Lung (tissue), 12 donors: Measurements from ENCODE around the gene ULBP2. TPM values are rescaled to one million over a fixed set of nuclear protein-coding genes. Genes with fewer than 3 reads are reported as not detected.
"Not testable (repeated sequence)": the region's sequence is repeated elsewhere in the genome, so short reads cannot be mapped to it uniquely, and the experiment has no call there.

Experiments used
- ATAC-seq: fragments of 200-7000 bp; cut with Tn5 transposase; one replicate; pipeline ENCODE4 v1.9.1; 2020; ENCODE audit warnings: moderate number of reproducible peaks; ENCODE audit not compliant: insufficient read depth, low FRiP score
- DNase-seq, 3 donors: peaks; one replicate each; pipeline ENCODE4 v3.0.0-alpha.2; 2013 to 2017
- H3K27ac ChIP-seq, 2 donors: one replicate each; pipeline ENCODE4 v1.5.1; 2013; ENCODE audit warnings: mild to moderate bottlenecking in 2 of 2, moderate library complexity in 2 of 2, control low read depth in 1 of 2, inconsistent platforms in 1 of 2, low read depth in 1 of 2, low read length in 1 of 2
- H3K27me3 ChIP-seq, 3 donors: one replicate each; pipeline ENCODE4 v1.5.1; 2013; ENCODE audit warnings: low read length in 2 of 3; ENCODE audit not compliant: control insufficient read depth in 3 of 3, insufficient read depth in 3 of 3
- H3K36me3 ChIP-seq, 4 donors: one replicate each; pipeline ENCODE4 v1.5.1; 2013; ENCODE audit warnings: low read length in 4 of 4, mild to moderate bottlenecking in 1 of 4, moderate library complexity in 1 of 4; ENCODE audit not compliant: control insufficient read depth in 4 of 4, insufficient read depth in 4 of 4
- H3K4me1 ChIP-seq, 5 donors: one replicate each; pipeline ENCODE4 v1.5.1; 2013; ENCODE audit warnings: low read length in 5 of 5, mild to moderate bottlenecking in 2 of 5, moderate library complexity in 1 of 5; ENCODE audit not compliant: control insufficient read depth in 5 of 5, insufficient read depth in 5 of 5
- H3K4me3 ChIP-seq: one replicate; pipeline ENCODE4 v1.5.1; 2013; ENCODE audit warnings: mild to moderate bottlenecking, control low read depth, moderate library complexity
- H3K9ac ChIP-seq, 2 donors: one replicate each; pipeline ENCODE4 v1.5.1; 2013; ENCODE audit warnings: low read length in 2 of 2, control low read depth in 1 of 2; ENCODE audit not compliant: insufficient read depth in 1 of 2
- H3K9me3 ChIP-seq, 4 donors: one replicate each; pipeline ENCODE4 v1.5.1; 2013; ENCODE audit warnings: low read length in 3 of 4, mild to moderate bottlenecking in 1 of 4, moderate library complexity in 1 of 4; ENCODE audit not compliant: control insufficient read depth in 4 of 4, insufficient read depth in 3 of 4
- WGBS, 2 donors: extraction: QIAGEN DNeasy Blood & Tissue Kit; methylation state at CpG; one replicate each; pipeline ENCODE4 v1.1.7; 2013; 5-methylcytosine and 5-hydroxymethylcytosine counted together
- polyA plus RNA-seq, 2 donors: library from polyadenylated mRNA; stranded (reverse); fragments of 200-250 nt; gene quantifications; one replicate each; pipeline ENCODE4 v1.2.1, GENCODE V29; 2013
- total RNA-seq, 2 donors: library from RNA; depleted of rRNA in 1 of 2; stranded (reverse); fragments of >200 nt in 1 of 2; gene quantifications; one replicate each; pipeline ENCODE4 v1.2.1, GENCODE V29; 2014 to 2021
- TF ChIP-seq, protein P1 (sequence below): IDR thresholded peaks from 2 replicates; pipeline ENCODE4 v1.5.1; 2012; ENCODE audit warnings: mild to moderate bottlenecking; ENCODE audit errors: control extremely low read depth, extremely low read depth
- donor health status: control.
- donor health status: control.
- donor health status: Bipolar disorder and iron deficiency.
- donor health status: healthy.
- donor health status: DM: yes; HTN: yes; CAD: no.

ULBP2 gene
- total and polyA plus RNA-seq, 4 donors, result 1.2 to 6.2 (median 2.7) TPM

DNA sequence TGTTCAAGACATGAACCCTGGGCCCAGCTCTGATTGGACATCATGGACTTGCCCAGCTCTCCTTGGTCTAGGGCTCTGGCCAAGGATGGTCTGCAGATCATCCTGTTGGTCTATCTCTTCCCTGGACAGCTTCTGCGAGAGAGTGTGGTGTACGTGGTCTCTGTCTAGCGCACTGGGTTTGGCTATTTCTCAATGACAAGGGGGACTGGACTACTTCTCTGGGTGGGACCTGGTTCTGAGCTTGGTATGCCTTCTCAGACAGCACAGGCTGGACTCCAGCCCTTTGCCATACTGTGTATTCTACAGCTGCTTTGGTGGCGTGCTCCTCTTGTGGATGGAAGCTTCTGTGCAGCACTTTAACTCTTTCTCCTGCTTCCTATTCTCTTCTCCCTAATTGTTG, 35.4 kb upstream of the ULBP2 start:
- Histone ChIP-seq H3K27ac (no peak overlapping the region), H3K9me3 (peaks cover 0 to 8% (median 0%) of the 10 kb centered on the region in 4 donors), H3K27me3 (no peaks in the 10 kb centered on the region), H3K4me3 (no peak overlapping the region), H3K9ac (no peak overlapping the region), H3K4me1 (peaks cover 0 to 4% (median 0%) of the 10 kb centered on the region in 5 donors), H3K36me3 (no peaks in the 10 kb centered on the region)
- TF ChIP-seq, protein P1, sequence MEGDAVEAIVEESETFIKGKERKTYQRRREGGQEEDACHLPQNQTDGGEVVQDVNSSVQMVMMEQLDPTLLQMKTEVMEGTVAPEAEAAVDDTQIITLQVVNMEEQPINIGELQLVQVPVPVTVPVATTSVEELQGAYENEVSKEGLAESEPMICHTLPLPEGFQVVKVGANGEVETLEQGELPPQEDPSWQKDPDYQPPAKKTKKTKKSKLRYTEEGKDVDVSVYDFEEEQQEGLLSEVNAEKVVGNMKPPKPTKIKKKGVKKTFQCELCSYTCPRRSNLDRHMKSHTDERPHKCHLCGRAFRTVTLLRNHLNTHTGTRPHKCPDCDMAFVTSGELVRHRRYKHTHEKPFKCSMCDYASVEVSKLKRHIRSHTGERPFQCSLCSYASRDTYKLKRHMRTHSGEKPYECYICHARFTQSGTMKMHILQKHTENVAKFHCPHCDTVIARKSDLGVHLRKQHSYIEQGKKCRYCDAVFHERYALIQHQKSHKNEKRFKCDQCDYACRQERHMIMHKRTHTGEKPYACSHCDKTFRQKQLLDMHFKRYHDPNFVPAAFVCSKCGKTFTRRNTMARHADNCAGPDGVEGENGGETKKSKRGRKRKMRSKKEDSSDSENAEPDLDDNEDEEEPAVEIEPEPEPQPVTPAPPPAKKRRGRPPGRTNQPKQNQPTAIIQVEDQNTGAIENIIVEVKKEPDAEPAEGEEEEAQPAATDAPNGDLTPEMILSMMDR, result no peak
- ATAC-seq (no peak), DNase-seq (no peak)
- 97 to 100% methylated on average over 4 of the region's 4 CpGs for WGBS, 2 donors

DNA sequence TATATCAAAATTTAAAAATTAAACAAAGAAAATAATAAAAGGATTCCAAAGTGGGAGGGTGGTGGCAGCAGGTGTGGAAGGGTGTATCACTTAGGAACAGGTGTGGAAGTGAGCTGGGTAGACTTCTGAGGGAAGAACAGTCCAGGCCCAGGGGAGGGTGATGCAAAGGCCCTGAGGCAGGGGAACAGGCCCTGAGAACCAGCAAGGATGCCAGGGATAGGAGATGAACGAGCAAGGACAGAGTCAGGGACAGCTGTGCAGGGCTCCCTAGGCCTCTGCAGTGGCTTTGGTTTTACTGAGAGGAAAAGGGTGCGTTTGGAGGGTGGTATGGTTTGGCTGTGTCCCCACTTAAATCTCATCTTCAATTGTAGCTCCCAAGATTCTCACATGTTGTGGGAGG, 34.5 kb upstream of the ULBP2 start:
- H3K9ac ChIP-seq, result no peak overlapping the region
- no peak overlapping the region for H3K27ac ChIP-seq
- no peak overlapping the region for H3K4me3 ChIP-seq
- TF ChIP-seq, protein P1, result no peak
- H3K36me3 ChIP-seq, result no peaks in the 10 kb centered on the region
- H3K9me3 ChIP-seq, result peaks cover 0 to 8% (median 0%) of the 10 kb centered on the region in 4 donors
- DNase-seq (no peak), ATAC-seq (no peak)
- H3K27me3 ChIP-seq, result no peaks in the 10 kb centered on the region
- WGBS, 2 donors, result 73 to 83% methylated on average over 2 of the region's 2 CpGs
- H3K4me1 ChIP-seq, result peaks cover 0 to 4% (median 0%) of the 10 kb centered on the region in 5 donors

DNA sequence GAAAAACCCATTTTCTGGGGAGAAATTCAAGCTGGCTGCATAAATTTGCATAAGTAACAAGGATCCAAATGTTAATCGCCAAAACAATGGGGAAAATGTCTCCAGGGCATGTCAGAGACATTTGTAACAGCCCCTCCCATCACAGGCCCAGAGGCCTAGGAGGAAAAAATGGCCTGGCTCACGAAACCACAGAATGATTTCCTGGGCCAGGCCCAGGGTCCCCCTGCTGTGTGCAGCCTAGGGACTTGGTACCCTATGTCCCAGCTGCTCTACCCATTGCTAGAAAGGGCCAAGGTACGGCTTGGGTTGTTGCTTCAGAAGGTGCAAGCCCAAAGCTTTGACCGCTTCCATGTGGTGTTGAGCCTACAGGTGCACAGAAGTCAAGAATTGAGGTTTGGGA, 33.3 kb upstream of the ULBP2 start:
- not testable (repeated sequence) for ATAC-seq, DNase-seq, H3K36me3 ChIP-seq, H3K9ac ChIP-seq, H3K27me3 ChIP-seq, H3K4me1 ChIP-seq, H3K27ac ChIP-seq, H3K9me3 ChIP-seq, H3K4me3 ChIP-seq
- 86 to 87% methylated on average over 4 of the region's 4 CpGs for WGBS, 2 donors

DNA sequence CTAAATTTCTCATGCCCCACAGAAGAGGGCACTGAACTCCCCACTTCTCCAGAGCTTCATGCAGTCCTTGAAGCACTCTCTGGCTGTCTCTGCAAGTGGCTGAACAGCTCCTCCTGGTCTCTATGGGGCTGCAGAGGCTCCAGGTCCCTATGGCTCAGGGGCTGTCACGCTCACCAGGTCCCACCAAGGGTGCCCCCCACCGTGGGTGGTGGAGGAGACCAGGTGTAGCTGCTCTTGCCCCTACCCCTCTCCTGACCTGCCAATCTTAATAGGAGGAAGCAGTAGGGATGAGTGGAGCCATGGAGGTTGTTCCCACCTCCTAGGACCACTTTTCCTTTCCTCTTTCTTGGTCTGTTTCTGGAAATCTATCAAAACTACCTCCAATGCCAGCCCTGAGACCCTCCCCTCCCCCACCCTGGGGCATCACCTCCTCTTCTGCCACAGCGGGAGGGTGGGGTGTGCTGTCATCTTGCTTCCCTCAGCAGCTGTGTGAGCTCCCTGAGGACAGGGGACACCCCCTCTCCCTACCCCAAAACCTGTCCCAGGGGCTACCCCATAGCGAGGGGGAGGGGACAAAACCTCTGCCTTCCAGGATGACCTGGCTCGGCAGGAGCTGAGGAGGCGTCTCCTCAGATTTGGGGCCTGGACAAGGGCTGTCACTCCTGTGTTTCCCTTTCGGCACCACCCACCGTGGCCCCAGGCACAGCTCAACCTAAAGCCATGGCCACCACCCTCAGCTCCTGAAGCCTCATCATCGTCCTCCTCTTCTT, 31.9 kb upstream of the ULBP2 start:
- WGBS, 2 donors, result 91 to 92% methylated on average over 9 of the region's 9 CpGs
- TF ChIP-seq, protein P1, result no peak
- no peaks in the 10 kb centered on the region for H3K36me3 ChIP-seq

More for the DNA sequence above, 31.9 kb upstream of the ULBP2 start:
- peaks cover 0 to 2% (median 0%) of the 10 kb centered on the region in 5 donors for H3K4me1 ChIP-seq
- ATAC-seq, result no peak
- no peak overlapping the region for H3K27ac ChIP-seq
- no peak for DNase-seq
- H3K27me3 ChIP-seq, result no peaks in the 10 kb centered on the region
- peaks cover 0 to 8% (median 0%) of the 10 kb centered on the region in 4 donors for H3K9me3 ChIP-seq
- H3K4me3 ChIP-seq, result no peak overlapping the region
- no peak overlapping the region for H3K9ac ChIP-seq
